ENCODE measurements around the gene GINS3.

The GINS3 gene

DNA sequence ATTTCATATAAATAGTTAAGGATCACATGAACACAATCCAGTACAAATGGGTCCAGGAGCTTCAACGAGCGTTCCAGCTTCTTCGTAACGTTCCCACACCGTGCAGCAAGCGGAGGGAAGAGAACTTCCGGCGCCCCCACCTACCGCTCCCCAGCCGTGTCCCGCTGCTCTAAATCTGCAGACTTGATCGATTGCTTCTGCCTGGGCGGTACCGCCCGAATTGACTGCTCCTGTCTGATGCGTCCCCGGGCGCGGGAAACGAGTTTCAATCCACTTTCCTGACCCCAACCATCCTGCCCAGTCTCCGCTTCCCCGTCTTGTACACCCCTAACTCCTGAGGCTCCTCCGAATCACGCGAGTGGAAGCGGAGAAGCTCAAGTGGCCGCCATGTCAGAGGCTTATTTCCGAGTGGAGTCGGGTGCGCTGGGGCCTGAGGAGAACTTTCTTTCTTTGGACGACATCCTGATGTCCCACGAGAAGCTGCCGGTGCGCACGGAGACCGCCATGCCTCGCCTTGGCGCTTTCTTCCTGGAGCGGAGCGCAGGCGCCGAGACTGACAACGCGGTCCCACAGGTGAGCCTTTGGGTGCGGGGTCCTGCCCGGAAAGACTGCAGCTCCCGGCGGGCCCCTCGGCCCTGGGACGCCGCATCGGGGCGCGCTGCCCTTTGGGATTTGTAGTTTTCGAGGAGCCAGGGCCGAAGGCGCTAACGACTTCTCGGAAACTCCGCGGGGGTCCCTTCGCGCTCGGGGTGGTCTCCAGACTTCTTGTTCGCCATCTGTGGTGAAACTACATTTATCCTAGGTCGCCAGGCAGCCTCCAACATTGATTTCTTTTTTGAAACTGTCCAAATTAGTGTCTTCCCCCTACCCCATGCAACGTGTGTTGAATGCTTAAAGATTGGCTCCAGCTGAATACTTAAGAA, at the start of gene GINS3:
Gene GINS3, plus strand, starts transcription at position 257 of the 923 bp plus-strand sequence. Its CDS starts 131 bp downstream, at position 388.
- DNase-seq = peak; percentile 85 to 89

GRCh38 chr16:58343562-58343961, 48.7 kb upstream of the GINS3 start:
- no peak for DNase-seq

DNA sequence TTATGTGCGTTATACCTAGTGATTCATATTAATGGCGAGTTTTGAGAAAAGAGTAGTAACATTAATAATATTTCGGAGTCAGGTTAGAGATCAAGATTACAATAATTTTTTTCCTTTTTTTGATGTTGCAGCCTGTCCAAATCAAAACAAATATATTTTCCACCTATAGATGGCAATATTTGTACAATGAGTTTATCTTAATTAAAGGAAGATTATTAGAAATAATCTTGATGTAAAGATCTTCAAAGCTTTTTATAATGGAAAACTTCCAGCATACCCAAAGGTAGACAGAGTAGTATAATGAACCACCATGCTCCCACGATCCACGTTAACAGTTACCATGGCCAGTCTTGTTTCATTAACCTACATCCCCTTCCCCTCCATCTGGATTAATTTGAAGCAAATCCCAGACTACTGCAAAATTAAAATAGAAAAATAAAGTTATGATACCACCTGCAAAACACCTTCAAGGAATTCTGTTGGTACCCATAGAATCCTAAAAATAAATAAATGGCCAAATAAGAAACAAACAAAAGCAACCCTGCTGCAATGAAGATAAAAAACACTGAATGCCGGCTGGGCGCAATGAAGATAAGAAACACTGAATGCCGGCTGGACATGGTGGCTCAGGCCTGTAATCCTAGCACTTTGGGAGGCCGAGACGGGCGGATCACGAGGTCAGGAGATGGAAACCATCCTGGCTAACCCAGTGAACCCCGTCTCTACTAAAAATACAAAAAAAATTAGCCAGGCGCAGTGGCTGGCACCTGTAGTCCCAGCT, 46.5 kb upstream of the GINS3 start:
- DNase-seq = peak in 1 of 2 experiments; percentile 11

GRCh38 chr16:58346831-58347371, 45.4 kb upstream of the GINS3 start:
- DNase-seq = no peak

- DNase-seq = no peak
Observed at GRCh38 chr16:58348986-58349385, 43.3 kb upstream of the GINS3 start.

DNA sequence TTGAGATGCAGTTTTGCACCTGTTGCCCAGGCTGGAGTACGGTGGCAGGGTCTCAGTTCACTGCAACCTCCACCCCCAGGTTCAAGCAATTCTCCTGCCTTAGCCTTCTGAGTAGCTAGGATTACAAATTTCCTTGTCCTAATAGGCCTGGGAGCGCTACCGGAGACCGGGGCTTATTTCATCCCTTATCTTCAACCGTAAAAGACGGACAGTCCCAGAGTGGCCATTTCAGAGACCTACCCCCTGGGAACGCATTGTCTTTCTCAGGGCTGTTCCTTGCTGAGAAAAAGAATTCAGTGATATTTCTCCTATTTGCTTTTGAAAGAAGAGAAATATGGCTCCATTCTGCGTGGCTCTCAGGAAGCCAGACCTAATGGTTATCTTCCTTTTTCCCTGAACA, 39.6 kb upstream of the GINS3 start:
- no peak for DNase-seq

GRCh38 chr16:58360041-58360634, 32.1 kb upstream of the GINS3 start:
- no peak for DNase-seq

GRCh38 chr16:58361726-58362125, 30.5 kb upstream of the GINS3 start:
- no peak for DNase-seq

- no peak for DNase-seq
Observed at GRCh38 chr16:58363746-58364393, 28.4 kb upstream of the GINS3 start.

GRCh38 chr16:58365623-58366022, 26.6 kb upstream of the GINS3 start:
- DNase-seq = no peak

- DNase-seq = no peak
Observed at GRCh38 chr16:58366247-58367031, 25.8 kb upstream of the GINS3 start.

- DNase-seq = no peak
Observed at GRCh38 chr16:58367252-58367651, 25.0 kb upstream of the GINS3 start.

DNA sequence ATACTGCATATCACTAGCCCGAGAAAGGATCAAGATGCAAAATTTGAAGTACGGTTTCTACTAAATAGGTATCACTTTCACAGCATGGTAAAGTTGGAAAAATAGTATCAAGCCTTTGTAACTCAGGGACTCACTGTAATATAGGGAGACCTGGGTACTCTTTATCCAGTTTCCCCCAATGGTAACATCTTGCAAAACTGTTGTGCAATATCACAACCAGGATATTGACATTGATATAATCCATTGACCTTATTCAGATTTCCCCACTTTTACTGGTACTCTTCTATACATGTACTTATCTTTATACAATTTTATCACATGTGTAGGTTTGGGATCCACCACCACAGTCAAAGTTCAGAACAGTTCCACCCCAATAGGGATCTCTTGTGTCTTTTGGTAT, 20.4 kb upstream of the GINS3 start:
- no peak for DNase-seq

- no peak for DNase-seq
Observed at GRCh38 chr16:58375386-58375785, 16.9 kb upstream of the GINS3 start.

GRCh38 chr16:58377932-58378331, 14.3 kb upstream of the GINS3 start:
- DNase-seq = peak in 1 of 2 experiments; percentile 13

- DNase-seq = peak in 1 of 2 experiments; percentile 18
Observed at GRCh38 chr16:58378401-58378800, 13.9 kb upstream of the GINS3 start.

DNA sequence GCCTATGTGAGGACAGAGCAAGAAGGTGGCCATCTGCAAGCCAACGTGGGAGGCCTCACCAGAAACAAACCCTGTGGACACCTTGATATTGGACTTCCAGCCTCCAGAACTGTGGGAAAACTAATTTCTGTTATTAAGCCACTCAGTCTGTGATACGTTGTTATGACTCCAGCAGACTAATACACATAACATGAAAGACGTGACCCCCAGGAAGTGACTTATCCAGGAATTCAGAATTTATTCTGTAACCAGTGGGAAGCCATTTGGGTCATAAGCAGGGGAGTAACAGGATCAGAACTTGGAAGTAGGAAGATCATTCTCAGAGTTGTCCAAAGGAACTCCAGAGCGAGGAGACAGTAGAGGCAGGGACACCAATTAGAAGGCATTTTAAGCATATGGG, 12.5 kb upstream of the GINS3 start:
- no peak for DNase-seq

DNA sequence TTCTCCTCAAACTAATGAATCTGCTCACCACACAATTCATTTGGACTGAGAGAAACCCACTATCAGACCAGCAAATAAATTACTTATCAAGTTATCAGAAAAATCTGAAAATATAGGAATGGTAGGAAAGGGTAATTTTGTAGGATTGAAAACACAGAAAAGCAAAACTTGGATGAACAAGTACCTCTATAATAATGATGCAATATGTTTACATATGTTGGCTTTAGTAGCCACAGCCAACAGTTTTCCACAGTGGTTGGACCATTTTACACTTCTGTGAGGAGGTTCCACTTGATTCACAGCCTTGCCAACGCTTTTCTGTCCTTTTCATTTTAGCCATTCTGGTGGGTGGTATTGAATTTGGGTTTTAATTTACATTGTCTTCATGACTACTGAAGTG, 10.6 kb upstream of the GINS3 start:
- no peak for DNase-seq

GRCh38 chr16:58384437-58385055, 7.7 kb upstream of the GINS3 start:
- no peak for DNase-seq

GRCh38 chr16:58385218-58385773, 7.0 kb upstream of the GINS3 start:
- DNase-seq = no peak

- no peak for DNase-seq
Observed at GRCh38 chr16:58389724-58390123, 2.5 kb upstream of the GINS3 start.

All from SHP77 (cell line).